ENCODE results near the gene OR52W1. TPM values are rescaled to one million over a fixed set of nuclear protein-coding genes. Genes with fewer than 3 reads are reported as not detected.

OR52W1 gene, protein sequence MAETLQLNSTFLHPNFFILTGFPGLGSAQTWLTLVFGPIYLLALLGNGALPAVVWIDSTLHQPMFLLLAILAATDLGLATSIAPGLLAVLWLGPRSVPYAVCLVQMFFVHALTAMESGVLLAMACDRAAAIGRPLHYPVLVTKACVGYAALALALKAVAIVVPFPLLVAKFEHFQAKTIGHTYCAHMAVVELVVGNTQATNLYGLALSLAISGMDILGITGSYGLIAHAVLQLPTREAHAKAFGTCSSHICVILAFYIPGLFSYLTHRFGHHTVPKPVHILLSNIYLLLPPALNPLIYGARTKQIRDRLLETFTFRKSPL
- total RNA-seq, result not detected

DNA sequence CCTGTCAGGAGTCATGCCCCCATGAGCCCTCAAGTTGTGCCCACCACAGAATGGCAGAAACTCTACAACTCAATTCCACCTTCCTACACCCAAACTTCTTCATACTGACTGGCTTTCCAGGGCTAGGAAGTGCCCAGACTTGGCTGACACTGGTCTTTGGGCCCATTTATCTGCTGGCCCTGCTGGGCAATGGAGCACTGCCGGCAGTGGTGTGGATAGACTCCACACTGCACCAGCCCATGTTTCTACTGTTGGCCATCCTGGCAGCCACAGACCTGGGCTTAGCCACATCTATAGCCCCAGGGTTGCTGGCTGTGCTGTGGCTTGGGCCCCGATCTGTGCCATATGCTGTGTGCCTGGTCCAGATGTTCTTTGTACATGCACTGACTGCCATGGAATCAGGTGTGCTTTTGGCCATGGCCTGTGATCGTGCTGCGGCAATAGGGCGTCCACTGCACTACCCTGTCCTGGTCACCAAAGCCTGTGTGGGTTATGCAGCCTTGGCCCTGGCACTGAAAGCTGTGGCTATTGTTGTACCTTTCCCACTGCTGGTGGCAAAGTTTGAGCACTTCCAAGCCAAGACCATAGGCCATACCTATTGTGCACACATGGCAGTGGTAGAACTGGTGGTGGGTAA, at the start of gene OR52W1:
OR52W1 (plus strand) TSS at position 51 of the 637 bp plus-strand sequence; CDS start at position 51, 0 bp downstream.
- H3K4me3 Mint-ChIP-seq, result no peak within 1 kb of the TSS
- peaks cover 12% of the 10 kb centered on the region for H3K4me1 Mint-ChIP-seq (ENCODE audit: low read depth)
- H3K9me3 Mint-ChIP-seq, result no peaks in the 10 kb centered on the region
- intact Hi-C loops (cut with micrococcal nuclease), result no loop called here
- H3K27me3 Mint-ChIP-seq (ENCODE audit: low read depth), result no peaks in the 10 kb centered on the region
- DNase-seq, result no peak
- no peak within 1 kb of the TSS for H3K27ac Mint-ChIP-seq
- CTCF ChIA-PET, result no interaction called here
- H3K36me3 Mint-ChIP-seq (ENCODE audit: low read depth), result no peaks in the 10 kb centered on the region

DNA sequence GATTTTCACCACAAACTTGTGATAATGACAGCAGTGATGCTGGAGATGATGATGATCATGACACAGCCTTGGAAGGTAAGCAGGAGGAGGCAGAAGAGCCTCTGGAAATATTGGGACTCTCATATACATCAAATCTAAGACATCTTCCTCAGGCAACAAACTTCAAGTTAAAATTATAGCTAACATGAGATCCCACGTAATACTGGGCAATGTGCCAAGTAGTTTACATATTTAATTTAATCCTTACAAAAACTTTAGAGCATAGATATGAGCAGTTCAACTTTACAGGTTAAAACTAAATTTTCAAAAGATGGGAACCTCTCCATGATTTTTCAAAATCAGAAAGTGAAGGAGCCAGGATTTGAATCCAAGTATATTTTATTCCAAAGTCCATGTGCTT, 47.9 kb upstream of the OR52W1 start:
- H3K27ac Mint-ChIP-seq, result no peak overlapping the region
- H3K36me3 Mint-ChIP-seq (ENCODE audit: low read depth), result no peaks in the 10 kb centered on the region
- no peak for DNase-seq
- CTCF ChIA-PET, result interaction anchor here (0.8 kb wide), 1 partner anchor 212 kb away, joined by 3 read pairs; no protein-coding TSS in a partner anchor
- no peaks in the 10 kb centered on the region for H3K4me1 Mint-ChIP-seq (ENCODE audit: low read depth)
- H3K27me3 Mint-ChIP-seq (ENCODE audit: low read depth), result peaks cover 2% of the 10 kb centered on the region
- intact Hi-C loops (cut with micrococcal nuclease), result no loop called here
- no peak overlapping the region for H3K4me3 Mint-ChIP-seq
- peaks cover 1% of the 10 kb centered on the region for H3K9me3 Mint-ChIP-seq

DNA sequence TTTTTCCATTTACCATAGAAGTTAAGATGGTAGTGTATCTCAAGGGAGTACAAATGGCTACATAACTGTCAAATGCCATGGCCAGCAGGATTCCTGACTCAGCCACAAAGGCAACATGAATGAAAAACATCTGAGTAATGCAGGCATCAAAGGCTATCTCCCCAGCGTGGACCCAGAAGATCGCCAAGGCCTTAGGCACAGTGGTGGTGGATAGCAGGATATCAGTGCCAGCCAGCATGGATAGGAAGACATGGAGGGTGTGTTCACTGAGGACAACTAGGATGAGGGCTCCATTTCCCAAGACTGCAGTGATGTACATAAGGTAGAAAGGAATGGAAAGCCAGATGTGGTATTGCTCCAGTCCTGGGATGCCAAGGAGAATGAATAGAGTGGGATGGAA, 46.9 kb upstream of the OR52W1 start:
- H3K4me1 Mint-ChIP-seq (ENCODE audit: low read depth), result no peaks in the 10 kb centered on the region
- no peak overlapping the region for H3K4me3 Mint-ChIP-seq
- no peak overlapping the region for H3K27ac Mint-ChIP-seq

DNA sequence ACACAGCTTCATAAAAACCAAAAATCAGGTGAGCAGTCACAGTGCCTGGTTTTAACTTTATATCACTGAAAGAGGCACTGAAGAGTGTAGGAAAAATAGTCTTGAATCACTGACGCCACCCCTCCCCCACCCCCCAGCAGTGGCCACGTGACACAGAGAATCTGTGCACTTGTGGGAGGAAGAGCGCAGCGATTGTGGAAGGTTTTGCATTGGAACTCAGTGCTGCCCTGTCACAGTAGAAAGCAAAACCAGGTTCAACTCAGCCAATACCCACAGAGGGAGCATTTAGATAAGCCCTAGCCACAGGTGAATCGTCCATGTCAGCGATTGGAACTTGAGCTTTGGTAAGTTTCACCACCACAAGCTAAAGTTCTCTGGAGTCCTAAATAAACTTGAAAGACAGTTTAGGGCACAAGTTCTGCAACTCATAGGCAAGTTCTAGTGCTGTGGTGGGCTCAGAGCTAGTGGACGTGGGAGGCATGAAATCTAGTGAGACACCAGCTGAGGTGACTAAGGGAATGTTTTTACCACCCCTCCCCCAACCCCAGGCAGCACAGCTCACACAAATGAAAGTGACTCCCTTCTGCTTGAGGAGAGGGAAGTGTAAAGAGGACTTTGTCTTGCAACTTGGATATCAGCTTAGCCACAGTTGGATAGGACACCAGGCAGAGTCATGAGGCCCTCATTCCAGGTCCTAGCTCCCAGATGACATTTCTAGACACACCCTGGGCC, 42.2 kb upstream of the OR52W1 start:
- no peak overlapping the region for H3K4me3 Mint-ChIP-seq
- H3K27me3 Mint-ChIP-seq (ENCODE audit: low read depth), result peaks cover 2% of the 10 kb centered on the region
- no peaks in the 10 kb centered on the region for H3K9me3 Mint-ChIP-seq
- H3K27ac Mint-ChIP-seq, result no peak overlapping the region
- DNase-seq, result no peak
- no peaks in the 10 kb centered on the region for H3K4me1 Mint-ChIP-seq (ENCODE audit: low read depth)
- intact Hi-C loops (cut with micrococcal nuclease), result no loop called here
- H3K36me3 Mint-ChIP-seq (ENCODE audit: low read depth), result no peaks in the 10 kb centered on the region
- CTCF ChIA-PET, result no interaction called here

More for the DNA sequence above, 46.9 kb upstream of the OR52W1 start:
- Mint-ChIP-seq H3K9me3 (peaks cover 1% of the 10 kb centered on the region), H3K36me3 (ENCODE audit: low read depth) (no peaks in the 10 kb centered on the region), H3K27me3 (ENCODE audit: low read depth) (peaks cover 2% of the 10 kb centered on the region)
- CTCF ChIA-PET, result no interaction called here
- intact Hi-C loops (cut with micrococcal nuclease), result no loop called here
- no peak for DNase-seq

DNA sequence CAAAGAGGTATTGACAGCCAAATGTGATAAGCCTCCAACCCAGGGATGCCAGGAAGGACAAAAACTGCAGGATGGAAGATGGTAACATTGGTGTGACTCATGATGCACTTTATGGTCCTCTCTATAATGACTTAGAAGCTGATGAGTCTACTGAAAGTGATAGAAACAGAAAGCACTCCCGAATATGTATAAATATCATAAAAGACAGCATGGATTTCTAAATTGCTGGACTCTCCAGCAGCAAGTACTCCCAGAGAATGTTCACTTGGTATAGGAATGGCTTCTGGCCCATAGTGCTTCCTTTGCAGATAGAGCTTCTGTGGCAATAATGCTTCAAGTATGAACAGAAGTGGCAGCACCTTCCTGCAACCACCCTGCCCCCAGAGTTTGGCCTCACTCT, 28.8 kb upstream of the OR52W1 start, which contains the start of gene OR52B2:
OR52B2 (minus strand) TSS at position 101 of the 400 bp plus-strand sequence; CDS start at position 101, 0 bp downstream.
- DNase-seq, result no peak
- intact Hi-C loops (cut with micrococcal nuclease), result no loop called here
- CTCF ChIA-PET, result no interaction called here
- Mint-ChIP-seq H3K27me3 (ENCODE audit: low read depth) (peaks cover 3% of the 10 kb centered on the region), H3K9me3 (peaks cover 2% of the 10 kb centered on the region), H3K4me1 (ENCODE audit: low read depth) (no peaks in the 10 kb centered on the region), H3K4me3 (no peak within 1 kb of the TSS), H3K36me3 (ENCODE audit: low read depth) (no peaks in the 10 kb centered on the region), H3K27ac (no peak within 1 kb of the TSS)

DNA sequence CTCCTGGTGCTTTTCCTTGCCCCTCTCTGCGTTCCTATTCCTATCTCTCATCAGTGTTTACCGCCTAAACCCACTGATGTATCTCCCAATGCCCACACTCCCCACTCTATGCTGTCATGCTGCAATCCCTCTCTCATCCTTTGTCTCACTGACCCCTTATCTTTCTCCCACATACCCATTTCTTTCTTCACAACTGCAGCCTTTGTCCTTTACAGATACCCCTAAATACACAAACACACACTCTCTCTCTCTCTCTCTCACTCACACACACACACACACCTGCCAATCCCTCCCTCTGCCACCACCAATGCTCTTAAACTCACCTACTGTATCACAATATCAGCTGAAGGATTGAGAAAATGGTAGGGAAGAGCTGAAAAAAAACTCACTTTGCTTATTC, 23.6 kb upstream of the OR52W1 start:
- CTCF ChIA-PET, result interaction anchor here (0.6 kb wide), 2 partner anchors 11 to 212 kb away, joined by 3 read pairs; no protein-coding TSS in a partner anchor
- no peak overlapping the region for H3K4me3 Mint-ChIP-seq
- H3K27me3 Mint-ChIP-seq (ENCODE audit: low read depth), result peaks cover 3% of the 10 kb centered on the region
- H3K4me1 Mint-ChIP-seq (ENCODE audit: low read depth), result no peaks in the 10 kb centered on the region
- DNase-seq, result no peak
- H3K36me3 Mint-ChIP-seq (ENCODE audit: low read depth), result no peaks in the 10 kb centered on the region
- no peak overlapping the region for H3K27ac Mint-ChIP-seq
- intact Hi-C loops (cut with micrococcal nuclease), result no loop called here
- no peaks in the 10 kb centered on the region for H3K9me3 Mint-ChIP-seq

DNA sequence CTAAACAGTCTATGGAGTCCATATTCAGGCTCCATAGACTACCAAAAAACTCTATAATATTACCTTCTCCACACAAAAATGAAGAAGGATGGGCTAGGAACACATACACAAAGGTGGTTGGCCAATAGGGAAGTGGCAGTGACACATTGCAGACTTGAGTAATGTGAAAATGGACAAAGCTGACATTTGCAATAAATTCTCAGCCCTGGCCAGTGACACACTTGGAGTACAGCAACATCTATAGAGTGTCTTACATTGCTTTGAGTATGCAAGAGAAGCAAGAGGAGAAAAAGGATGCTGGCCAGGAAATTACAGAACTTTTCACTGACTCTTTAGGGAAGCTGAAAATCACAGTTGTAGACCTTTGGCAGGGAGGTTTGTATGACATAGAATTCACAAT, 7.3 kb upstream of the OR52W1 start:
- intact Hi-C loops (cut with micrococcal nuclease), result no loop called here
- CTCF ChIA-PET, result interaction anchor here (0.7 kb wide), 1 partner anchor 26 kb away, joined by 3 read pairs; no protein-coding TSS in a partner anchor
- Mint-ChIP-seq H3K4me3 (no peak overlapping the region), H3K4me1 (ENCODE audit: low read depth) (no peaks in the 10 kb centered on the region), H3K27ac (no peak overlapping the region), H3K36me3 (ENCODE audit: low read depth) (no peaks in the 10 kb centered on the region), H3K9me3 (no peaks in the 10 kb centered on the region), H3K27me3 (ENCODE audit: low read depth) (no peaks in the 10 kb centered on the region)
- DNase-seq, result no peak

DNA sequence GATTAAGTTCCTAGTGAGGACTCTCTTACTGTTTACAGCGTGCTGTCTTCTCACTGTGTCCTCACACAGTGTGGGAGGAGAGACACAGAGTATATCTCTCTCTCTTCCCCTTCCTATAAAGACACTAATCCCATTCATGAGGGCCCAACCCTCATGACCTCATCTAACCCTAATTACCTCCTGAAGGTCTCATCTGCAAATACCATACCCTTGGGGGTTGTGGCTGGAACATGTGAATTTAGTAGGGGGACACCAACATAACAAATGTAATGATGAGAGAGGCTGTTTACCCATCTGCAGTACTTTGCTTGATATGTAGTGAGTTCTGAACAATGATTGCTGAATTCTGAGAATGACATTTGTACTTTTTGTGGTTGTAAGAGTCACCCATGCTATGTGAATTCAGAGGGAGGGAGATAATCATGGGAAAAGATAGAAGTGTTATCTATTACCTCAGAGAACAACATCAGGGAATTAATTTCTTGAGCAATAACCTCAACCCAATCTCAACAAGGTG, 4.9 kb upstream of the OR52W1 start:
- Mint-ChIP-seq H3K4me3 (no peak overlapping the region), H3K36me3 (ENCODE audit: low read depth) (no peaks in the 10 kb centered on the region), H3K4me1 (ENCODE audit: low read depth) (no peaks in the 10 kb centered on the region), H3K9me3 (no peaks in the 10 kb centered on the region), H3K27me3 (ENCODE audit: low read depth) (no peaks in the 10 kb centered on the region), H3K27ac (no peak overlapping the region)
- CTCF ChIA-PET, result no interaction called here
- intact Hi-C loops (cut with micrococcal nuclease), result no loop called here
- no peak for DNase-seq

DNA sequence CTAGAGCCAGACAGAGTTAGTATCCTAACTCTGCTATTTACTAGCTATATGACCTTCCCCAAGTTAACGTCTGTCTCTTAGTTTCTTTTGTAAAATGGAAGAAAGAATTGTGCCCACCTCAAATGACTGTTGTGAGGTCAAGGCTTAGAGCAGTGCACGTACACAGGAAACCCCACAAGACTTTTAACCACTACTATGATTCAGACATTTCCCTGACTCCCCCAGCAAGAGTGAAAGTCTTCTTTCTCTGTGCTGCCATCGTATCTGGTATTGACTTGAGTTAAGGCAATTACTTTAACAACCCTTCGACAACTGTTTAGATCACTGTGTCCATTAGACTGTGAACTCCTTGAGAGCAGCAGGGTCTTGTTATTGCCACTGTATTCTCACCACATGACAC, 2.6 kb upstream of the OR52W1 start:
- H3K4me3 Mint-ChIP-seq, result no peak overlapping the region
- H3K36me3 Mint-ChIP-seq (ENCODE audit: low read depth), result no peaks in the 10 kb centered on the region
- intact Hi-C loops (cut with micrococcal nuclease), result no loop called here
- no peaks in the 10 kb centered on the region for H3K4me1 Mint-ChIP-seq (ENCODE audit: low read depth)
- no peak overlapping the region for H3K27ac Mint-ChIP-seq
- CTCF ChIA-PET, result no interaction called here
- H3K9me3 Mint-ChIP-seq, result no peaks in the 10 kb centered on the region
- no peak for DNase-seq
- H3K27me3 Mint-ChIP-seq (ENCODE audit: low read depth), result no peaks in the 10 kb centered on the region

DNA sequence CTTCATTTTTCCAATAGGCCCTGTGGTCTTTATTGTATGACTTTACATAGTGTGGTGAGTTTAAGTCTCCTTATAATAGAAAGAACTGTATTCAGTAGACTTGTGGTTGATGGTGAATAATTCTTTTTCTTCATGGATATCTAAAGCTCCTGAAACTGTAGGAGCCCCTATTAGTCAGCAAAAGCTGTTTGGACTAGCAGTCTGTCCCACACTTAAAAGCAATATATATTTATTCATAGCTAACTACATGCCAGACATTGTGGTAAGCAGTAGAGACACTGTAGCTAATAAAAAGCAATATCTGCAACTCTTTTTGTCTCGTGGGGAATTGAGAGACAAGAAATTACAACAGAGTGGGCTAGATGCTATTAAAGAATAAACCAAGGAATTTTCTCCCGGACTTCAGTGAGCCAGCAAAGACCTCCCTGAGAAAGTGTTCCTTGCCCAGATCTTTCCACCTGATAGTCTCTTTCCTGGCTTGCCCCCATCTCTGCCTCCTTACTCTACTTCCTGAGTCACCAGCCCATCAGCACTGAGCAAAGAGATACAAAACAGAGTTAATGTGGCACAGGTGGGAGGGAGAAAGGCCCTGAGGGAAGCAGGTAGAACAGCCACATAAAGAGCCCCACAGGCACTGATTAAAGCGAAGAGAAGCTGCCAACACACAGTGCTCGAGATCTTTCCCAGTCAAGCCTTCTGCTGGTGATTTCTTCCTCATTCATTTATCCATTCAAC, 1.4 kb upstream of the OR52W1 start:
- Mint-ChIP-seq H3K27ac (no peak overlapping the region), H3K9me3 (no peaks in the 10 kb centered on the region), H3K4me1 (ENCODE audit: low read depth) (no peaks in the 10 kb centered on the region), H3K27me3 (ENCODE audit: low read depth) (no peaks in the 10 kb centered on the region), H3K4me3 (no peak overlapping the region), H3K36me3 (ENCODE audit: low read depth) (no peaks in the 10 kb centered on the region)
- CTCF ChIA-PET, result interaction anchor here (0.7 kb wide), 1 partner anchor 54 kb away, joined by 3 read pairs; no protein-coding TSS in a partner anchor
- intact Hi-C loops (cut with micrococcal nuclease), result no loop called here
- DNase-seq, result no peak

DNA sequence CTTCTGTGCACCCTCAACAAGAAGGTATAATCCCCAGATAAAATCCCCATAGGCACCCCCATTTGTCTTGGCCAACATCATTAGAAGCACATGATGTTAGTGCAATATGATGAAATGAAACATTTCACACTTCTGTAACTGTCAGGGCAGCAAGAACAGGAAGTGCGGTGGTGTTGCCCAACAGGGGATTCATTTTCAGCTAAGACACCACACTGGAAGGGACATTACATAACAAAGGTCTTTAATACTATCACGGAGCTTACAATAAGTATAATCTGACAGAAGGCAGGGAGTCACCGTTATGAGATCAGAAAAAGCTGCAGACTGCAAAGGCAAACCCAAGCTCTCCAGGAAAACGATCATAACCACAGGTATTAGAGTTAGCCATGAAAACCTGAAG, 2.0 kb downstream of the OR52W1 start:
- no peak overlapping the region for H3K27ac Mint-ChIP-seq
- CTCF ChIA-PET, result no interaction called here
- H3K4me3 Mint-ChIP-seq, result no peak overlapping the region
- peaks cover 16% of the 10 kb centered on the region for H3K4me1 Mint-ChIP-seq (ENCODE audit: low read depth)
- H3K27me3 Mint-ChIP-seq (ENCODE audit: low read depth), result no peaks in the 10 kb centered on the region
- no peak for DNase-seq
- peaks cover 2% of the 10 kb centered on the region for H3K36me3 Mint-ChIP-seq (ENCODE audit: low read depth)
- H3K9me3 Mint-ChIP-seq, result no peaks in the 10 kb centered on the region
- intact Hi-C loops (cut with micrococcal nuclease), result no loop called here

DNA sequence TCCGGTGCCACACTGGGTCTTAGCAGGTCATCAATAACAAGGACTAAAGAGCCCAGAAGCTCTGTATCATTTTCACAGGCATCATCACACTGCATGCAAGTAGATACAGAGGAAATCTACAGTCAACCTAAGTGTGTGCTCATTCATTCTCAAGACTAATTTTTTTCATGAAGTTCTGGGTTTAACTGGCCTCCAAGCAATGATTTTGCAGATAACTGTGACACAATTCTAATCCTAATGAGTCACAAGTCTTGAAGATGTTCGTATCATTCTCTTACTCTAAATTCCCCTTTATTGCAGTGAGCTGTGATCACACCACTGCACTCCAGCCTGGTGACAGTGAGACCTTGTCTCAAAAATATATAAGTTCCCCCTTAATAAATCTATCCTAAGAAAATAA, 2.5 kb downstream of the OR52W1 start:
- Mint-ChIP-seq H3K36me3 (ENCODE audit: low read depth) (peaks cover 2% of the 10 kb centered on the region), H3K27ac (no peak overlapping the region), H3K27me3 (ENCODE audit: low read depth) (no peaks in the 10 kb centered on the region), H3K4me3 (no peak overlapping the region), H3K4me1 (ENCODE audit: low read depth) (peaks cover 16% of the 10 kb centered on the region), H3K9me3 (no peaks in the 10 kb centered on the region)
- intact Hi-C loops (cut with micrococcal nuclease), result no loop called here
- DNase-seq, result no peak
- CTCF ChIA-PET, result no interaction called here
